Measurements from ENCODE around the gene SMS.
"Not testable (repeated sequence)": the region's sequence is repeated elsewhere in the genome, so short reads cannot be mapped to it uniquely, and the experiment has no call there.

SMS gene

DNA sequence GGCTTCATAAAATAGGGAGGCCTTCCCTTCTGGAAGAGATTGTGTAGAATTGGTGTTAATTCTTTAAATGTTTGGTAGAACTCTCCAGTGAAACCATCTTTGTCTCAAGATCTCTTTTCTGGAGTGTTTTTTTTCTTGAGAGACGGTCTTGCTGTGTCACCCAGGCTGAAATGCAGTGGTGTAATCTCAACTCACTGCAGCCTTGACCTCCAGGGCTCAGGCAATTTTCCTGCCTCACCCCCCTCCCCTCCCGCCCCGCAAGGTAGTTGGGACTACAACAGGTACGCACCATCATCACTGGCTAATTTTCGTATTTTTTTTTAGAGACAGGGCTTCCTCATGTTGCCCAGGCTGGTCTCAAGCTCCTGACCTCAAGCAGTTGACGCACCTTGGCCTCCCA lies 12.1 kb downstream of the SMS start:
- DNase-seq (ENCODE audit: low spot score), result no peak

GRCh38 chrX:21953195-21953830 lies 12.8 kb downstream of the SMS start:
- not testable (repeated sequence) for DNase-seq (ENCODE audit: low spot score)

DNA sequence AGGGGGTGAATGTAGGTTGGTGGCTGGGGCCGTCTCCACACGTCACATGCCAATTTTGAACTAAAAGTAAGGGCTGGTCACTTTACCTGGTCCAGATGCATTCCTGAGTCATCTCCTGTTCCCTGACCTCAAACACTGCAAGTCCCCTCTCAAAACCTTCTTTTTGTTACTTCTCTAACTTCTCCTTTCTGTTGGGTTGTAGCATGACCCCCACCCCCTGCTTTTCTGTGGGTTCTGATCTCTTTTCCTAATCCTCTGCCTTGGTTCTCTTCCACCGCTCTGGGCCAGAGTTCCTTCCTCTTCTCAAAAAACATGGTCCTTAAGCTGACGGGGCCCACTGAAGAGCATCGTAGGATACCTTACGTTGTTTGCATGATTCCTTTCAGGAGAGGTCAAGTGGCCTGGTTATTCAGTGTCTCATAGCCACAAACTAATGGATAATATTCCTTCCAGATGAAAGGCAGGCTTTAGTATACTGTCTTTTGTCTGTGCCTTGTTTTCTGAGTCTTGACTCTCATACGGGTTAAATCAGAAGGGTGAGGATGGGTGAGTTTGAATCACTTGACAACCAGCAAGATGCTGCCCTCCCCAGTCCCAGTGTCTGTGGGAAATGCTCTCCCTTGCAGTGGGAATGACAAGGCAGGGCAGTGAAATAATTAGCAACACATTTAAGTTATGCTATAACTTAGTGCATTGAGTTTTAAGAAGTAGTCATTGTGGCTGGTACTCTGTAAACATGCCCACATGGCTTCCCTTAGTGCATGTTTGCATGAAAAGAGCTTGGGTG lies 15.1 kb downstream of the SMS start:
- no peak for DNase-seq (ENCODE audit: low spot score)

DNA sequence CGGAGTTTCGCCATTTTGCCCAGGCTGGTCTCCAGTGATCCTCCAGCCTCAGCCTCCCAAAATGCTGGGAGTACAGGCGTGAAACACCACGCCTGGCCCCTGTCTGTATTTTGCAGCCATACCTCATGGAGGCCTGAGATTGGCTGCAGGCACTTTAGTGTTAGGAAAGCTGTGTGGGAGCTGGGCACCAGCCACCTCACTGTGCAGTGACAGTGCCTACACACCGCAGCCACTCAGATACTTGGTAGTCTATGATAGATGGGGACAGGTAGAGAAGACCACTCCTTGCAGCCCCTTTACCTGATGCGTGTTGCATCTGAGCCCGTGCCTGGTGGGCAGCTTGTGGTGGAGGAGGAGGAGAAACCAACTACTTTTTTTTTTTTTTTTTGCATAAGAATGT lies 16.3 kb downstream of the SMS start:
- no peak for DNase-seq (ENCODE audit: low spot score)

DNA sequence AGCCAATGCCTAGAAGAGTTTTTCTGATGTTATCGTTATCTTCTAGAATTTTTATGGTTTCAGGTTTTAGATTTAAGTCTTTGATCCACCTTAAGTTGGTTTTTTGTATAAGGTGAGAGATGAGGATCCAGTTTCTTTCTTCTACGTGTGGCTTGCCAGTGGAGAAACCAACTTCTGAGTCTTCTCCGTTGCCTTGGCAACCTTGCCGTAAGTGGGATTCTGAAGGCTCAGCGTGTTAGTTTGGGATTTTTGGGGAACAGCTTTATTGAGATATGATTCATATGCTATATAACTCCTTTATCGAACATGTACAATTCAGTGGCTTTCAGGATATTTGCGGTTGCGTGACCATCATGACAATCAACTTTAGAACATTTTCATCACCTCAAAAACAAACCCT lies 17.7 kb downstream of the SMS start:
- DNase-seq (ENCODE audit: low spot score), result no peak

- DNase-seq (ENCODE audit: low spot score), result no peak
Measured at GRCh38 chrX:21958916-21959315, 18.4 kb downstream of the SMS start.

GRCh38 chrX:21959362-21960051 lies 19.0 kb downstream of the SMS start:
- no peak for DNase-seq (ENCODE audit: low spot score)

- no peak for DNase-seq (ENCODE audit: low spot score)
Measured at GRCh38 chrX:21960569-21961541, 20.3 kb downstream of the SMS start.

- DNase-seq (ENCODE audit: low spot score), result no peak
Measured at GRCh38 chrX:21962361-21962760, 21.9 kb downstream of the SMS start.

DNA sequence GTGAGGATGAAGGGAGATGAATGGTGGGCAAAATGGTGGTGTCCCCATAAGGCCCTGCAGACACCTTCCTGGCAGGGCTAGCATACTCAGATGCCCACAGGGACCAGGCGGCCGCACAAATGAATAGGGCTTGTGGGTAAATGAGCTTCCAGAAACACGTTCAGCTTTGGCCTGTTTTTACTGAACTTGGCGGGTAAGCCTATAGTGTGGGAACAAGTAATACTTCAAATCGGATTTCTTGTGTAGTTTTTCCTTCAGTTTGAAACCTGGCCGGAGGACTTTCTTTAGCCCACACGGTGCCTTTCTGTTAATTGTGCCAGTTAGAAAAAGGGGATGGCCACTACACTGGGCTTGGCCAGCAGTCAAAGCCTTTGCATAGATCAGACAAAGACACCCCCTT lies 22.8 kb downstream of the SMS start:
- DNase-seq (ENCODE audit: low spot score), result no peak

- no peak for DNase-seq (ENCODE audit: low spot score)
Measured at GRCh38 chrX:21963731-21964405, 23.4 kb downstream of the SMS start.

DNA sequence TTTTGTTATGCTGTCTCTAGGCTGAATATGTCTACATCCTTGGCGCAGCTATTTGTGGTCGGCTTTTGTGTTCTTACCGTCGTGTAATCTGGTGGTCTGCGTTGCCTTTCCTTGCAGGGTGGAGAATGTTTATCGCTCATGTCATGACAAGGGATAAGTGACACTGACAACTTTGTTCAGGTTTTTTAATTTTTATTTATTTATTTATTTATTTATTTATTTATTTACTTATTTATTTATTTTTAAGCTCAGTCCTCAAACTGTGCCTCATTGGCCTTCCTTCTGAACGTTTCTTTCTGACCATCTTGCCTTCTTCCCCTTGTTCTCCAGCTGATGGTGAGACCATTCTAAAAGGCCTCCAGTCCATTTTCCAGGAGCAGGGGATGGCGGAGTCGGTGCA lies 26.4 kb downstream of the SMS start:
- no peak for DNase-seq (ENCODE audit: low spot score)

GRCh38 chrX:21968333-21968732 lies 27.8 kb downstream of the SMS start:
- no peak for DNase-seq (ENCODE audit: low spot score)

DNA sequence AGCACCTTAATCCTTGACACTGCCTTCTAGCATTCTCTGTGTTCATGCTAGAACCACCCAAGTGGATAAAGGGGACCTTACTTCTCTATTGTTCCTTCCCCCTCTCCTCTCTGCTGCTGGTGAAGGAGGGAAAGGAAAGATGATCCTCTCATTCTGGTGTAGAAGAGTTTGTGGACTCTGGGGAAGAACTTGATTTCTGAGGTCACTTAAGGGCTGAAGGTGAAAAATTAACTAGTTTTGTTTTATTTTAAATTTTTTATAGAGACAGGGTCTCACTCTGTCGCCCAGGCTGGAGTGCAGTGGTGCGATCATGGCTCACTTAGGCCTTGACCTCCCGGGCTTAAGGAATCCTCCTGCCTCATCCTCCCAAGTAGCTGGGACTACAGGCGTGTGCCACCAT lies 29.8 kb downstream of the SMS start:
- DNase-seq (ENCODE audit: low spot score), result no peak

- no peak for DNase-seq (ENCODE audit: low spot score)
Measured at GRCh38 chrX:21972046-21972445, 31.5 kb downstream of the SMS start.

- DNase-seq (ENCODE audit: low spot score), result no peak
Measured at GRCh38 chrX:21972721-21973120, 32.2 kb downstream of the SMS start.

- no peak for DNase-seq (ENCODE audit: low spot score)
Measured at GRCh38 chrX:21973321-21974010, 33.0 kb downstream of the SMS start.

GRCh38 chrX:21974011-21974385 lies 33.5 kb downstream of the SMS start:
- no peak for DNase-seq (ENCODE audit: low spot score)

- no peak for DNase-seq (ENCODE audit: low spot score)
Measured at GRCh38 chrX:21975242-21975641, 34.7 kb downstream of the SMS start.

- no peak for DNase-seq (ENCODE audit: low spot score)
Measured at GRCh38 chrX:21975812-21976211, 35.3 kb downstream of the SMS start.

GRCh38 chrX:21978346-21978745 lies 37.8 kb downstream of the SMS start:
- DNase-seq (ENCODE audit: low spot score), result no peak

Data from HuH-7.5 (cell line).